NCI-H774 (cell line): Measurements from ENCODE around the gene PEX10.

ENCODE experiments used
- DNase-seq: peaks from one replicate; lab custom pipeline; 2025; lab: John Stamatoyannopoulos, UW

Gene PEX10

GRCh38 chr1:2422523-2422922 is 10.2 kb upstream of the PEX10 start:
- no peak for DNase-seq

GRCh38 chr1:2419416-2419815 is 7.1 kb upstream of the PEX10 start:
- DNase-seq, result no peak

- DNase-seq, result no peak
Measured at GRCh38 chr1:2418791-2419320, 6.5 kb upstream of the PEX10 start.

DNA sequence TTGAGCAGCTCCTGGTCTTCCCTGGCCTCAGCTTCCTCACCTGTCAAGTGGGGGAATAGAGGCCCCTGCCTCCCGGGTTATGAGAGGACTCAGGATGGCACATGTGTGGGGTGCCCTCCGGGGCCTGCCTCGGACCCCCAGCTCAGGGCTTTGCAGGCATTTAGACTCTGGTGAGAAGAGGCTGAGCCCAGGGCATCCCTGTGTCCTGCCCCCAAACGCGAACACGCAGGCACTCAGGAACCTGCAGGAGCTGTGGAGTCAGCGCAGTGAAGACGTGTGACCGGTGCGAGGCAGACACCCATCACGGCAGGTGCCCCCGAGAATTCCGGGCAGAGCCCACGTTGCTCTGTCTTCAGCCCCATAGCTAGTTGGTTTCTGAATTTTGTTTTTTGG is 5.5 kb upstream of the PEX10 start:
- no peak for DNase-seq

DNA sequence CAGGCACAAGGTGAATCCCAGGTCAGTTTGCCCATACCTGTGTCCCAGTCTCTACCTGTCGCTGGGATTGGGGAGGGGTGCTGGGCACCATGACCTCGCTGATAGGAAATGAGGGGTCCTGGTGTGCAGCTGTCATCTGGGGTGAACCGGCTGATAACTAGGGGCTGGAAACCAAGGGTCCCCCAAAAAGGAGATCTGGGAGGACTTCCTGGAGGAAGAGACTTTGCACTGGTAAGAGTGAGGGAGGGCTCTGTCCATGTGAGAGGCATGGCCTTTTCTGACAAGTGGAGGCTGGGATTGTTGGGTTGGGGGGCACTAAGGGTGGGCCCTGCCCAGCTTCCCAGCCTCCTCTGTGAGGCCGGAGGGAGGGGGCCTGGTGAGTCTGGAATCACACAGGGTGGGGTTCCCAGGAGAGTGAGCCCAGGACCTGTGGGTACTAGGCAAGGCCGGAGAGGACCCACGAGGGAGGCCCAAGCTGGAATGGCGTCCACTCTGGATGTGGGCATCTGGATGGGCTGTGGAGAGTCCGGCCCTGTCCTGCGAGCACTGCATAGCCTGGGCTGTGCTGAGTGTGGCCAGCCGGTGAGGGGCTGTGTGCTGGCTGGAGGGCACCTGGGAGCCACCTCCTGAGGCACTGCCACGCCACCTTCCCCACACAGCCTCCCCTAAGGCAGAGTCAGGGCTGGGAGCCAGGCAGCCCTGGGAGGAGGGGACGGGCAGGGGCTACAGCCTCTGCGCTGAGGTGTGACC is 4.9 kb upstream of the PEX10 start:
- no peak for DNase-seq

DNA sequence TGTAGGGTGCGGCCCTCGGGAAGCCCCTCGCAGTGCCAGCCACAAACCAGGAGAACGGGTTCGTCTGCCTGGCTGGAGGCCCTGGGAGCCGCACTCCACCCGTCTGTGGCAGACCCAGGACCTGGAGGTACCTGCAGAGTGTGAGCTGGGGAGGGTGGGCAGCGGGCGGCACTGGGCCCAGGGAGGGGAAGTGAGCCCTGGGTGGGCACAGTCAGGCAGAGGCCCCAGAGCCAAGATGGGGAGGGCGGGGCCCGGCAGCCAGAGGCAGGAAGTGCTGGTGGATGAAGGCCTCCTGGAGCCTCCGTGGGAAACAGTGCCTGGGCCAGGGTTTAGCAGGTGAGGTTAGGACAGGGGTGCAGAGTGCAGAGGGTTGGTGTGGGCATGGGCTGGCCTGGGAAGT is 4.0 kb upstream of the PEX10 start:
- DNase-seq, result no peak

DNA sequence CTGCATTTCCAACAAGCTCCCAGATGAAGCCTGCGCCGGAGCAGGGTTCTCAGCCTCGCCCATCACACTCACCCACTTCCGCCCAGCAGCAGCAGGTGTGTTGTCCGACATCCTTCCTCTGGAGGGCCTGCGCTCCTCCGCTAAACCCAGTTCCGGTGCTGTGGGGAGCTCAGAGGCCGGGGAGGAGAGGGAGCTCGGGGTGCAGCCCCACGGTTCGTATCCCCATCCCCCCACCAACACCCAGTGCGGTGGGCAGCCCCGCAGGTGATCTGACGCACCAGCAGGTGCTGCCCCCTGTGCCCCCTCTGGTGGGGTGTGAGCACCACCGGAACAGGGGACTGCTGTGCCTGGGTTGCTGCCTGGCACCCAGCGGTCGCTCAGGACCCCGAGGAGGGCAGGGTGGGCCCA is 3.4 kb upstream of the PEX10 start:
- peak; percentile 19 for DNase-seq

DNA sequence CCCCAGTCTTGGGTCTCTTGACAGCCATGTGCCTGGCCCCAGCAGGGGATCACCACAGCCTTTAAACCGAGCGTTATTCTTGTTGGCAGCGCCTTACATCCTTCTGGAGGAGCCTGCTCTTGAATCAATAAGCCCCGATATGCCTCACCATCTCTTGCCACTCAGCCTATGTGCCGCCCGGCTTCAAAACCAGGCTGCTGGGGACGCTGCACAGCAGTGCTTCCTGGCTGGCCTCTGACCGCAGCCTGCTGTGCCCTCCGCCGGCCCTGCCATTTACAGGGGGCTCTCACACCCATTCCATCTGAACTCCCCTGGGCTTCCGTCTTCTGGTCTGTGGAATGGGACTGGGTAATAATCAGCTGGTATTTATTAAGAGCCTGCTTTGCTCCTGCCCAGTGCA is 3.0 kb upstream of the PEX10 start:
- no peak for DNase-seq

GRCh38 chr1:2414297-2414958 is 2.1 kb upstream of the PEX10 start:
- DNase-seq, result no peak

DNA sequence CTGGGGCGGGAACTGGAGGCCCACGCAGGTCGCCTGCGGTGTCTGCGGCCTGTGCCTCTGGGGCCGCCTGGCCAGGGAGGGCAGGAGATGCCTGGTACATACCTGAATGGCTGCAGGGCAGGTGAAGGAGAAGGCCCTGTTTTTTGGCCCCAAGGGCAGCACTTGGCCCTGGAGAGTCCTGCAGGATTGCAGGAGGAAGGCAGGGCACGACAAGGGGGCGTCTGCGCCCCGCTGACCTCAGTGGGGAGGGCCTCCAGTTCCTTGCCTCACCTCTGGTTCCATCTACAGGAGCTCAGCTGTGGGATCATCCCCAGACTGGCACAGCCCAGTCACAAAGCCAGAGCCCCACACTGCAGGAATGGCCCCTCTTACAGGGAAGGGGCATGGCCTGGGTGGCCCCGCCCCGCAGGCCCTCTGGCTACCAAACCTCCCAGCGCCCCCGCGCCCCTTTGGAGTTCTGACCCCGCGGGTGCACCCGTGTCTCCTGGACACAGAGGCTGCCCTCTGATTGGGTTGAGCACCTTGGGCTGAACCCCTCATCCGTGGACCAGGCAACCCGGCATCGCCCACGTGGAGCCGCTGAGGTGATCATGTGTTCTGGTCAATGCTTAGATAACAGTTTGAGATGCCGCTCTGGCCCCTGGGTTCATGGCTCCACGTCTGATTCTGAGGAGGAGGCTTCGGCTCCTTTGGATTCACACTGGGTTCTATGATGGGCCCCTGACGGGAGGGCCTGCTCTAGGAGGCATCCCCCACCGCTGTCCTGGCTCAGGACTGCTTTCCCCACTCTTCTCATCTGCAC is 1.3 kb upstream of the PEX10 start:
- DNase-seq, result no peak

DNA sequence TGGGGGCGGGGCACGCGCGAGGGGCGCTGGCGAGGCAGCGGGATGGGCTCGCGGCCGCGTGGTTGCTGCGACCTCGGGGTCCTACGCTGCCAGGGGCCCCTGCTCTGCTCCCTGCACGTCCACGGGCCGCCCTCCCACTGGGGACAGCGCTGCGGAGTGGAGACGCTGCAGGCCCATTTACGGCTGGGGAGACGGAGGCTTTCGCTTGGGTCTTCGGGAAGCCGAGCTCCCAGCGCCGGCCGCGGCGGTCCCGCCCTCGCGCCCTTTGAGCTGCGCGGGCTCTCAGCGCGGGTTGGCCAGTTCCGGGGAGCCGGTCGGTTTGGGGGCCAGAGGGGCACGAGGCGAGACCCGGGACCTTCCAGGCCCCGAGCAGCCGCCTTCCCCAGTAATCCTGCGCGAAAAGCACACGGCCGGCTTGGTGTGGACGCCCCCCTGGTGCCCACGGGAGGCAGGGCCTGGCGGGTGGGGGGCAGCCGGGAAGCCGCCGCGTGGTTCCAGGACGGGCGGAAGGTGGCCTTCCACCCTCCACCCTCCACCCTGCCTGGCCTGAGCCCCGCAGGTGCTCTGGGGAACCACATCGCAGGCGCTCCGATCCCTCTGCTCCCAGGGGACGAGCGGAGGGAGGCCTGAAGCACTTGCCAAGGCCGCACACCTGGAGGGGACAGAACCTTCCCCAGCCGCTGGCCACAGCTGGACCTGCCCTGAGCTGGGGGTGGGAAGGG is 570 bp upstream of the PEX10 start:
- DNase-seq, result peak; percentile 48

DNA sequence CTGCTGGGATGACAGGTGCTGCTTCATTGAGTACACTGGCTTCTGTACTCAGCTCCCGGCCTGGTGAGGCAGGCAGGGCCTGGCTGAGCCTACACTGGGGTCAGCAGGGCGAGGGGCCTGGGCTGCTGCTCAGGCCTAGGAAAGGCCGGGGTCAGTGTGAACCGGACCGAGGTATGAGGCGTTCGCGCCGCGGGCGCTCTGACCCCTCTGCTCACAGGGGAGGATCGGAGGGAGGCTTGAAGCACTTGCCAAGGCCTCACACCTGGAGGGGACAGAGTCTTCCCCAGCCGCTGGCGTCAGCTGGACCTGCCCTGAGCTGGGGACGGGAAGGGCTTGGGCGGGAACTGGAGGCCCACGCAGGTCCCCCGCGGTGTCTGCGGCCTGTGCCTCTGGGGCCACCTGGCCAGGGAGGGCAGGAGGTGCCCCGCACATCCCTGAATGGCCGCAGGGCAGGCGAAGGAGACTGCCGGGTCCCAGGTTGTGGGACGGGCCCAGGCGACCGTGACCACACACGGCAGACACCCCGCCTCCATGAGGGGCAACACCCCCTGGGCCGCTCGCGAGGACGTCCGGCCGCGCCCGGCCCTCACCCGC is 466 bp downstream of the PEX10 start:
- DNase-seq, result no peak

DNA sequence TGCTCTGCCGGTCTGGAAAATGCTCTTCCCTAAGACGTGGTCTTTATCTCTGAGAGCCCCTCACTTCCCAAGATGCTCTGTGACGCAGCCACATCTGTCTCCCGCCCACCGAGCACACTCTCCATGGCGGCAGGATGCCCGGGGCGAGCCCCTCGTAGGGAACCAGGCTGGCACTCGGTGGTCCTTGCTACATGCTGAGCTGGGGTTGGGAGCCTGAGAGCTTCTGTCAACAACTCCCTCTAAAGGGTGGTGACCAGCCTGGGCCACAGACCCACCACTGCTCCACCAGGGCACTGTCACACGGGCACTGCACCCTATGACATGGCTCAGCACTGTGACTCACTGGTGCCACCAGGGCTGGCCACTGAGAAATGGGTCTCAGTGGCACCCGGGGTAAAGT is 2.6 kb downstream of the PEX10 start:
- no peak for DNase-seq

GRCh38 chr1:2408859-2409276 is 3.5 kb downstream of the PEX10 start:
- DNase-seq, result no peak

DNA sequence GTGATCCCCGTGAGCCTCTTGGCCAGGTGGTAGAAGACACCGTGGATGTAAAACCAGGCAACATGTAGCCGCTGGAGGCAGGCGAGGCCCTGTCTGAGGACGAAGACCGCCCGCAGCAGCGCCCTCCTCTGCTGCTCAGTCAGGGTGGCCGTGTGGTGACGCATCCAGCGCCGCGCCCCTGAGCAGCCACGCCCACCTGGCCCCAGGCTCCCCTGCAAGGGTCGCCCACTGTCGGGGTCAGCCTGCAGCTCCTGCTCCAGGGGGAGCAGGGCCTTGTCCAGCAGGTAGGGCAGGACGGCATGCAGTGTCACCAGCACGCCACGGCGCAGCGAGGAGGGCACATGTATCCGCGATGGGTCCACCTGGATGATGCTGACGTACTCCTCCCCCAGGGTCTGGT is 3.9 kb downstream of the PEX10 start:
- no peak for DNase-seq

- no peak for DNase-seq
Measured at GRCh38 chr1:2407991-2408275, 4.4 kb downstream of the PEX10 start.

DNA sequence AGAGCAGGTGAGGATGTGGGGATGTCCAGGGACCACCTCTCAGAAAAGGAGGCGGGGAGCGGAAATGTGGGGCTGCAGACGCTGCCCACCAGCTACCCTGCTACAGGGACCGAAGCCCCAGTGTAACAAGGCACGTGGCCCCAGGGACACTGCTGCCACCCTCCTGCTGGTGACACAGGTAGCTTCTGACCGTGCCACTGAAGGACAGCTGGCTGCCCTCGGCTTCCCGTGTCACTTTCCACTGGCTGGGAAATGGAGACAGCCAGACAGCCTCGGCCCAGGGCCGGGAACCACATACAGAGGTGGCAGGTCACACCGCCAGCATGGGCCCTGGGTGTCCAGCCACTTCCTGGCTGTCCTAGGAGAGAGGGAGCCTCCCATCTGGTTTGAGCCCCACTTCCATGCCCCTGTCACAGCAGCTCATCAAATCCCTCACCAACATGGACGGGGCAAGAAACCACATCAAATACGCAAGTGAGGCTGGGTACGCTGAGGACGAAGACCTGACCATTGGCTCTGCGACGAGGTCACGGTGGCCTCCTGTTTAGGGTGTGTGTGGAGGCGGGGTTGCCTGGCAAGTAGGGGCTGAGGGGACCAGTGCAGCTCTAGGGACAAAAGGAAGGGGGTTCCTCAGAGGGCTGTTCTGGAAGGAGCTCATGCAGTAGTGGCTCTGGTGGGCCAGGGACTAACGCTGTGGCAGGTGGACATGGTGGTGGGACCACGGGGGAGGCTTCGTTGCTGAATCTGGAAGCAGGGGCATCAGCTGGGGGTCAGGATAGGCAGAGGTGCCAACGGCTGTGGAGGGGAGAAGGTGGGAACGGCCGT is 5.0 kb downstream of the PEX10 start:
- no peak for DNase-seq

GRCh38 chr1:2406451-2407041 is 5.8 kb downstream of the PEX10 start:
- DNase-seq, result no peak

- DNase-seq, result no peak
Measured at GRCh38 chr1:2405588-2406295, 6.6 kb downstream of the PEX10 start.

DNA sequence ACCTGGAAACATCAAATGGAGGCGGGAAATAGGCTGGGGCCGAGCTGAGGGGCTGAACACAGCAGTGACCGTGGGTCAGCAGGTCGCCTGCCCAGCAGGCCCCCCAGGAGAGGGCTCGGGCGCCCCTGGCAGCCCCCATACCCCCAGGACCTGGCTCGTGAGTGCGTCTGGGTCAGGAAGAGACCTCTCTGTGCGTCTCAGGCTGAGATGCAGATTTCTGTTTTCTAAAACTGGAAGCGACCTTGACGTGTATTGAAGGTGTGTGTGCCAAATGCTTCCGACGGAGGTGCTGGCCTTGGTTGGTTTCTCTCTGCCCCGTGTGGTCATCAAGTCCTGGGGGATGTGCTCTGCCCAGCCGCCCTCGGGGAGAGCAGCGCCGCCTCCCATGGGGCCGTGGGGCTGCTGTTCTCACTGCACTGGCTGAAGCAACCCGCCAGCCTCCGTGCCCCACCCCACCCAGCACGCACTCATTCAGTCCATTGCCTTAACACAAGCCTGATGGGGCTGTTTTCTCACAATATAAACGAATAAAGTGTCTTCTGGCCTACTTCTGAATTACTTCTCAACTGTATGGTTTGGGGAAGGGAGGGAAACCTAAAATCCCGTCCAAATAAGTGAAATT is 7.4 kb downstream of the PEX10 start:
- DNase-seq, result no peak
